ENCODE data around the gene DGKQ.

- TF ChIP-seq, protein P1, sequence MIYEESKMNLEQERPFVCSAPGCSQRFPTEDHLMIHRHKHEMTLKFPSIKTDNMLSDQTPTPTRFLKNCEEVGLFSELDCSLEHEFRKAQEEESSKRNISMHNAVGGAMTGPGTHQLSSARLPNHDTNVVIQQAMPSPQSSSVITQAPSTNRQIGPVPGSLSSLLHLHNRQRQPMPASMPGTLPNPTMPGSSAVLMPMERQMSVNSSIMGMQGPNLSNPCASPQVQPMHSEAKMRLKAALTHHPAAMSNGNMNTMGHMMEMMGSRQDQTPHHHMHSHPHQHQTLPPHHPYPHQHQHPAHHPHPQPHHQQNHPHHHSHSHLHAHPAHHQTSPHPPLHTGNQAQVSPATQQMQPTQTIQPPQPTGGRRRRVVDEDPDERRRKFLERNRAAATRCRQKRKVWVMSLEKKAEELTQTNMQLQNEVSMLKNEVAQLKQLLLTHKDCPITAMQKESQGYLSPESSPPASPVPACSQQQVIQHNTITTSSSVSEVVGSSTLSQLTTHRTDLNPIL (CRISPR knock-in tag; IDR thresholded peaks at IDR 0.05; ENCODE audit: low read depth): no peak
- TF ChIP-seq ISL1 (CRISPR knock-in tag; IDR thresholded peaks at IDR 0.05) (no peak), OSR1 (CRISPR knock-in tag; IDR thresholded peaks at IDR 0.05) (no peak), RARB (CRISPR knock-in tag; IDR thresholded peaks at IDR 0.05) (no peak), ESRRG (CRISPR knock-in tag; IDR thresholded peaks at IDR 0.05) (no peak)
- TF ChIP-seq, protein P2, sequence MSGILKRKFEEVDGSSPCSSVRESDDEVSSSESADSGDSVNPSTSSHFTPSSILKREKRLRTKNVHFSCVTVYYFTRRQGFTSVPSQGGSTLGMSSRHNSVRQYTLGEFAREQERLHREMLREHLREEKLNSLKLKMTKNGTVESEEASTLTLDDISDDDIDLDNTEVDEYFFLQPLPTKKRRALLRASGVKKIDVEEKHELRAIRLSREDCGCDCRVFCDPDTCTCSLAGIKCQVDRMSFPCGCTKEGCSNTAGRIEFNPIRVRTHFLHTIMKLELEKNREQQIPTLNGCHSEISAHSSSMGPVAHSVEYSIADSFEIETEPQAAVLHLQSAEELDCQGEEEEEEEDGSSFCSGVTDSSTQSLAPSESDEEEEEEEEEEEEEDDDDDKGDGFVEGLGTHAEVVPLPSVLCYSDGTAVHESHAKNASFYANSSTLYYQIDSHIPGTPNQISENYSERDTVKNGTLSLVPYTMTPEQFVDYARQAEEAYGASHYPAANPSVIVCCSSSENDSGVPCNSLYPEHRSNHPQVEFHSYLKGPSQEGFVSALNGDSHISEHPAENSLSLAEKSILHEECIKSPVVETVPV (CRISPR knock-in tag; IDR thresholded peaks at IDR 0.05): no peak
These were observed 13.2 kb downstream of the DGKQ start for GRCh38 chr4:960140-960635.
